Activated CD8-positive, alpha-beta T cell treated with anti-CD3 and anti-CD28 coated beads for 36 hours (primary cell): ENCODE results near the gene FBXO2. TPM values are rescaled to one million over a fixed set of nuclear protein-coding genes. Genes with fewer than 3 reads are reported as not detected.

Source experiments
- ATAC-seq: fragments of 200-7000 bp; cut with Tn5 transposase; one replicate; pipeline ENCODE4 v1.10.0; 2021; ENCODE audit warnings: mild to moderate bottlenecking, moderate library complexity
- CTCF ChIA-PET: fragments of 350-600 bp; sonication (Branson Sonifier 250); formaldehyde crosslinking; loops from one replicate; lab custom pipeline; 2021; ENCODE audit warnings: antibody characterized with exemption; lab: Charles Lee
- POLR2A ChIA-PET: fragments of 350-600 bp; sonication (Branson Sonifier 250); formaldehyde crosslinking; loops from one replicate; lab custom pipeline; 2021; ENCODE audit warnings: antibody characterized with exemption; lab: Charles Lee
- DNase-seq: peaks from one replicate; pipeline ENCODE4 v3.0.0-alpha.2; 2020
- H3K27ac Mint-ChIP-seq: one replicate; pipeline ENCODE4 v1.8.0; 2021; ENCODE audit warnings: mild to moderate bottlenecking, mixed read lengths
- H3K27me3 Mint-ChIP-seq: one replicate; pipeline ENCODE4 v1.8.0; 2021; ENCODE audit warnings: mixed read lengths
- H3K36me3 Mint-ChIP-seq: one replicate; pipeline ENCODE4 v1.8.0; 2021; ENCODE audit warnings: low read depth, mixed read lengths
- H3K4me1 Mint-ChIP-seq: one replicate; pipeline ENCODE4 v1.8.0; 2021; ENCODE audit warnings: low read depth, mixed read lengths
- H3K4me3 Mint-ChIP-seq: one replicate; pipeline ENCODE4 v1.8.0; 2021; ENCODE audit warnings: mild to moderate bottlenecking, moderate library complexity, mixed read lengths
- H3K9me3 Mint-ChIP-seq: one replicate; pipeline ENCODE4 v1.8.0; 2021; ENCODE audit warnings: mixed read lengths
- CTCF ChIP-seq: fragments of 200-600 bp; IDR thresholded peaks from one replicate; pipeline ENCODE4 v1.8.0; 2022; ENCODE audit warnings: antibody characterized with exemption, mild to moderate bottlenecking
- intact Hi-C: fragments of 100-400 bp; cut with micrococcal nuclease; formaldehyde crosslinking; loops from one replicate; pipeline ENCODE4 v1.10.0; 2022
- total RNA-seq, 2 experiments: library from RNA; stranded (reverse); gene quantifications; one replicate each; pipeline ENCODE4 v1.2.3, GENCODE V29; 2021

Gene FBXO2
- total RNA-seq, 2 experiments from 2014 or later, result 1.7 to 1.9 TPM

DNA sequence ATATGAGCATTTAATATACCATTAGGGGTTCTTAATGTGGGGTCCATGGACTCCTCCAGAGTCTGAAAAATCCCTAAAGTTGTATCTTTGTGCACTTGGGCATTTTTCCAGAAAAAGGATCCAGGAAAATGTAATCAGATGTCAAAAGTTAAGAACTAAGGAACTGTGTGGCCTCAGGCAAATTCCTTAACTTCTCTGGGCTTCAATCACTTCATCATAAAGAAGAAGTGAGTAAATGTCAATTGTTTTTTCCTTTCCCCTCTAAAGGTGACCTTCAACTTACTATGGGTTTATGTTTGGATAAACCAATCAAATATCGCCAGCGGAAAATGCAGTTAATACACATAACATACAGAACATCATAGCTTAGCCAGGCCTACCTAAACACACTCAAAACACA lies 24.2 kb upstream of the FBXO2 start:
- POLR2A ChIA-PET, result no interaction called here
- ATAC-seq (no peak), DNase-seq (no peak)
- Mint-ChIP-seq H3K36me3 (peaks cover 11% of the 10 kb centered on the region), H3K27ac (no peak overlapping the region), H3K9me3 (no peaks in the 10 kb centered on the region), H3K4me1 (peaks cover 13% of the 10 kb centered on the region), H3K4me3 (peak overlapping the region; percentile 22), H3K27me3 (peaks cover 1% of the 10 kb centered on the region)
- no peak for TF ChIP-seq CTCF
- intact Hi-C loops, result no loop called here
- CTCF ChIA-PET, result interaction anchor here (2.1 kb wide), 1 partner anchor 28 kb away, joined by 6 read pairs; no protein-coding TSS in a partner anchor

DNA sequence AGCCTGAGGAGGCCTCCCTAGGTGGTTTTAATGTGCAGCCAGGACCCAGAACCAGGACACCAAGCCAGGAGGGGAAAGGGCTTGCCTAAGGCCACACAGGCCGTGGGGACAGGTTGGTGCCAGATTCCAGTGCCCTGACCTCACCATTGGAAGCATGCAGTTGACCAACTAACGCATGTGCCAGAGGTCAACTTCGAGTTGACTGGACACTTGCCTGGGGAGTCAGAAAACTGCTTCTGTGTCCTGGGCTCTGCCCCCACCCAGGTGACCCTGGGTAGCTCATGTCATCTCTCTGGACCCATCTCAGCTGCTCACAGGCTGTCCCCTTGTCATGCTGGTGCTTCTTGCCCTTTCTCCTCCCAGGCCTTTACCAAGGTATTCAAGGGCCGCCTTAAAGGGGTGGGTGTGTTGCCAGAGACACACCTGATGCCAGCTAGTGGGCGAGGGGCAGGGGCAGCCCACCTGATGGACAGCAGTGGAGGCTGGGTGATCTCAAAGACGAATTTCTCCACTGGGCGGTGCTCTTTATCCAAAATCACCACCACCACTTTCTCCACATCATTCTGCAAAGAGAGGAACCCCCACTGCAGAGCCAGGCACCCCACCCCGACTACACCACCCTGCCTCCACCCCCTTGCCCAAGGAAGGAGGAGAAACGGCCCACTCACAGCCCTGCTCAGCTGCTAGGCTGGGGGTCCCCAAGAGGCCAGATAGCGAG lies 22.3 kb upstream of the FBXO2 start:
- intact Hi-C loops, result no loop called here
- no peak for TF ChIP-seq CTCF
- no peak overlapping the region for H3K4me3 Mint-ChIP-seq
- no peaks in the 10 kb centered on the region for H3K27me3 Mint-ChIP-seq
- peaks cover 14% of the 10 kb centered on the region for H3K36me3 Mint-ChIP-seq
- H3K27ac Mint-ChIP-seq, result no peak overlapping the region
- ChIA-PET POLR2A (interaction anchor here (0.6 to 2.6 kb wide), 4 partner anchors 12 to 366 kb away, joined by 3 to 8 read pairs (median 4); no protein-coding TSS in a partner anchor), CTCF (interaction anchor here (1.2 to 2.2 kb wide), 4 partner anchors 12 to 60 kb away, joined by 3 to 9 read pairs (median 4); partner anchors contain the start of gene AGTRAP)
- ATAC-seq (no peak), DNase-seq (no peak)
- peaks cover 9% of the 10 kb centered on the region for H3K4me1 Mint-ChIP-seq
- H3K9me3 Mint-ChIP-seq, result no peaks in the 10 kb centered on the region

DNA sequence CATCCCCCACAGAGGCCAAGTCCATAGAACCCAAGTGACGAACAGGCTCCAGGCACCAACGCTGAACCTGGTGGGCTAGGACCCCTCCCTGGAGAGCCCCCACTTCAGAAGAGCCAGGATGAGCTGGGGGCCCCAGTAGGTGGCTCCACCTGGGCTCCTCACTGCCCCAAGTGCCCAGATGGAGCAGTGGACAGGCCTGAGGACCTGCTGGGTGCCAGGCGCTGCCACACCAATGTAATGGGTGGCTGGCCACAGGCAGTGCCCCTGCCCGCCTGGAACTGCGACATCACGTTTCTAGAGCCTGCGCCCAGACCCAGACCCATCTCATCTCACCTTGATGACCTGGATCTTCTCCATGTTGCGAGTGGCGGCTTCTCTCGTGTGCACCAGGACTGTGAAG lies 21.1 kb upstream of the FBXO2 start:
- intact Hi-C loops, result no loop called here
- CTCF ChIA-PET, result no interaction called here
- Mint-ChIP-seq H3K4me3 (no peak overlapping the region), H3K27ac (no peak overlapping the region), H3K4me1 (peaks cover 9% of the 10 kb centered on the region), H3K9me3 (no peaks in the 10 kb centered on the region), H3K36me3 (peaks cover 14% of the 10 kb centered on the region), H3K27me3 (no peaks in the 10 kb centered on the region)
- ATAC-seq (no peak), DNase-seq (no peak)
- POLR2A ChIA-PET, result interaction anchor here (1.5 to 2.6 kb wide), 2 partner anchors 10 to 44 kb away, joined by 3 to 8 read pairs; no protein-coding TSS in a partner anchor
- no peak for TF ChIP-seq CTCF

GRCh38 chr1:11674488-11674887 lies 20.3 kb upstream of the FBXO2 start:
- peaks cover 6% of the 10 kb centered on the region for H3K4me1 Mint-ChIP-seq
- CTCF ChIA-PET, result interaction anchor here (1.4 kb wide), 1 partner anchor 10 kb away, joined by 4 read pairs; no protein-coding TSS in a partner anchor
- H3K36me3 Mint-ChIP-seq, result peaks cover 17% of the 10 kb centered on the region
- no peaks in the 10 kb centered on the region for H3K27me3 Mint-ChIP-seq
- DNase-seq, result no peak
- no peak for ATAC-seq
- POLR2A ChIA-PET, result interaction anchor here (2.0 kb wide), 1 partner anchor 10 kb away, joined by 14 read pairs; the partner anchor contains the start of gene FBXO6
- no peak for TF ChIP-seq CTCF
- no peak overlapping the region for H3K4me3 Mint-ChIP-seq
- H3K27ac Mint-ChIP-seq, result no peak overlapping the region
- intact Hi-C loops, result no loop called here
- no peaks in the 10 kb centered on the region for H3K9me3 Mint-ChIP-seq
